Activated CD4-positive, alpha-beta T cell treated with anti-CD3 and anti-CD28 coated beads, Interleukin-2, amount 10 ng/mL, durations not matched to agents 7 days and 5 days (primary cell): ENCODE measurements around the gene GOT1. TPM values are rescaled to one million over a fixed set of nuclear protein-coding genes. Genes with fewer than 3 reads are reported as not detected.

ENCODE experiments used
- CTCF ChIA-PET: fragments of 350-600 bp; sonication (Branson Sonifier 250); formaldehyde crosslinking; loops from one replicate; lab custom pipeline; 2021; ENCODE audit warnings: antibody characterized with exemption; lab: Charles Lee
- POLR2A ChIA-PET: fragments of 350-600 bp; sonication (Branson Sonifier 250); formaldehyde crosslinking; loops from one replicate; lab custom pipeline; 2021; ENCODE audit warnings: antibody characterized with exemption; lab: Charles Lee
- DNase-seq: peaks from one replicate; pipeline ENCODE4 v3.0.0-alpha.2; 2020
- H3K27ac Mint-ChIP-seq: one replicate; pipeline ENCODE4 v1.8.0; 2021; ENCODE audit warnings: mild to moderate bottlenecking, moderate library complexity, mixed read lengths
- H3K27me3 Mint-ChIP-seq: one replicate; pipeline ENCODE4 v1.8.0; 2021; ENCODE audit warnings: mixed read lengths
- H3K36me3 Mint-ChIP-seq: one replicate; pipeline ENCODE4 v1.8.0; 2021; ENCODE audit warnings: low read depth, mixed read lengths
- H3K4me1 Mint-ChIP-seq: one replicate; pipeline ENCODE4 v1.8.0; 2021; ENCODE audit warnings: mixed read lengths
- H3K4me3 Mint-ChIP-seq: one replicate; pipeline ENCODE4 v1.8.0; 2021; ENCODE audit warnings: mild to moderate bottlenecking, moderate library complexity, mixed read lengths
- H3K9me3 Mint-ChIP-seq: one replicate; pipeline ENCODE4 v1.8.0; 2021; ENCODE audit warnings: mixed read lengths
- total RNA-seq, 2 experiments: library from RNA; stranded (reverse); gene quantifications; one replicate each; pipeline ENCODE4 v1.2.3, GENCODE V29; 2021

GOT1 gene
- total RNA-seq, 2 experiments from 2014 or later = 26.1 to 33.2 TPM

- POLR2A ChIA-PET = no interaction called here
- CTCF ChIA-PET = no interaction called here
These were observed 43.4 kb downstream of the GOT1 start for GRCh38 chr10:99387071-99387470.

DNA sequence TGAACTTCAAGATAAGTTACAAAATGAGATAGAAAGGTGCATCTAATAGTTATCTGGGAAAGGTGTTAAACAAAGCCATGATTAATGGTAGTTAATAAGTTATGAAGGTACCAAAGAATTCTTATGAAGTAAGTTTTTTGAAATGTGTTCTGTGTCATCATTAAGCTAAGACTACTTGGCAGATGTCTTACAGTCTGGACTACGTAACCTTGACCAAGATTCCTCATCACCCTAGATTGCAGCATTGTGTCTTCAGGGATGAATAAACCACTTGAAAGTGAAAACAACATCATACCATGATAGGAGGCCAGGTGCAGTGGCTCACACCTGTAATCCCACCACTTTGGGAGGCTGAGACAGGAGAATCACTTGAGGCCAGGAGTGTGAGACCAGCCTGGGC is 48.2 kb downstream of the GOT1 start:
- Mint-ChIP-seq H3K9me3 (no peaks in the 10 kb centered on the region), H3K4me1 (no peaks in the 10 kb centered on the region), H3K27ac (no peak overlapping the region), H3K4me3 (no peak overlapping the region), H3K27me3 (peaks cover 14% of the 10 kb centered on the region), H3K36me3 (no peaks in the 10 kb centered on the region)
- no peak for DNase-seq
- ChIA-PET CTCF (interaction anchor here (1.2 kb wide), 1 partner anchor 10 kb away, joined by 5 read pairs; no protein-coding TSS in a partner anchor), POLR2A (no interaction called here)

More at GRCh38 chr10:99387071-99387470, 43.4 kb downstream of the GOT1 start:
- no peaks in the 10 kb centered on the region for H3K36me3 Mint-ChIP-seq
- no peak overlapping the region for H3K27ac Mint-ChIP-seq
- H3K9me3 Mint-ChIP-seq = no peaks in the 10 kb centered on the region
- no peaks in the 10 kb centered on the region for H3K4me1 Mint-ChIP-seq
- DNase-seq = no peak
- no peak overlapping the region for H3K4me3 Mint-ChIP-seq
- peaks cover 6% of the 10 kb centered on the region for H3K27me3 Mint-ChIP-seq

DNA sequence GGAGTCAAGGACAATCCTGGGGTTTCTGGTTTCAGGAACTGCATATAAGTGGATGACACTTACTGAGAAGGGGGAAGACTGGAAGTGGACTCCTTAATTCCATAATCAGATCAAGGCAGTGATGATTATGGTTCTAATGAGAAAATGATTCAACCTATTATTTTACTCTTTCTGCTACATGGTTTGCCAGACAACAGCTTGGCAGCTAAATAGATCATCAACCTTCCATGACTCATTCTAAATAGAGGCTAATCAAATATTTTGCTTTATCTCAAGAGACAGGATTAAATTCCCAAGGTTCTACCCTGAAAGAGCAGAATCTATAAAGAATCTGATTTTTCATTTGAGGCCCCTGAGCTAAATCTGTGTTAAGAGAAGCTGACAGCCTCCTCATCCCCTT is 55.0 kb downstream of the GOT1 start:
- CTCF ChIA-PET = no interaction called here
- Mint-ChIP-seq H3K27me3 (peaks cover 46% of the 10 kb centered on the region), H3K36me3 (no peaks in the 10 kb centered on the region)

GRCh38 chr10:99374972-99375371 is 55.5 kb downstream of the GOT1 start:
- DNase-seq = no peak
- ChIA-PET POLR2A (no interaction called here), CTCF (no interaction called here)
- Mint-ChIP-seq H3K27me3 (peaks cover 49% of the 10 kb centered on the region), H3K9me3 (no peaks in the 10 kb centered on the region), H3K36me3 (no peaks in the 10 kb centered on the region), H3K4me3 (no peak overlapping the region), H3K4me1 (peaks cover 5% of the 10 kb centered on the region), H3K27ac (no peak overlapping the region)

More for the DNA sequence above, 55.0 kb downstream of the GOT1 start:
- Mint-ChIP-seq H3K9me3 (no peaks in the 10 kb centered on the region), H3K27ac (no peak overlapping the region), H3K4me1 (peaks cover 5% of the 10 kb centered on the region), H3K4me3 (no peak overlapping the region)
- POLR2A ChIA-PET = no interaction called here
- DNase-seq = no peak

DNA sequence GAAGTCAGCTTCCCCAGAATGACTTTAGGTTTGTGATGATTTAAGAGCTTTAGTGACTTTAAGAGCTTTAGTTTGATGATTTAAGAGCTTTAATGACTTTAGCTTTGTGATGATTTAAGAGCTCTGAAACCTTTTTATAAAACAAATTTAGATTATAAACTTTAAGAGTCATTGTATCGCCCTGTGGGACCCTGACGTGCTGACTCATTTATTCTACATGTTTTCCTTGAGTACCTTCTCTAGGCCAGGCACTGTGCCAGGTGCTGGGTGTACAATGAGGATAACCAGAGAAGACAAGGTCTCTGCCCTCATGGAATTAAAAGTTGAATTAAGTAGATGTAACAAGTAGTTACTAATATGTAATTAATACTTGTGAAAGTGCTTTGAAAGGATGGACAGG is 55.9 kb downstream of the GOT1 start:
- POLR2A ChIA-PET = no interaction called here
- H3K4me1 Mint-ChIP-seq = peaks cover 5% of the 10 kb centered on the region
- CTCF ChIA-PET = interaction anchor here (0.6 kb wide), 1 partner anchor 1488 kb away, joined by 3 read pairs; no protein-coding TSS in a partner anchor
- DNase-seq = no peak
- H3K27ac Mint-ChIP-seq = no peak overlapping the region
- no peak overlapping the region for H3K4me3 Mint-ChIP-seq
- H3K9me3 Mint-ChIP-seq = no peaks in the 10 kb centered on the region
- peaks cover 54% of the 10 kb centered on the region for H3K27me3 Mint-ChIP-seq
- H3K36me3 Mint-ChIP-seq = no peaks in the 10 kb centered on the region

DNA sequence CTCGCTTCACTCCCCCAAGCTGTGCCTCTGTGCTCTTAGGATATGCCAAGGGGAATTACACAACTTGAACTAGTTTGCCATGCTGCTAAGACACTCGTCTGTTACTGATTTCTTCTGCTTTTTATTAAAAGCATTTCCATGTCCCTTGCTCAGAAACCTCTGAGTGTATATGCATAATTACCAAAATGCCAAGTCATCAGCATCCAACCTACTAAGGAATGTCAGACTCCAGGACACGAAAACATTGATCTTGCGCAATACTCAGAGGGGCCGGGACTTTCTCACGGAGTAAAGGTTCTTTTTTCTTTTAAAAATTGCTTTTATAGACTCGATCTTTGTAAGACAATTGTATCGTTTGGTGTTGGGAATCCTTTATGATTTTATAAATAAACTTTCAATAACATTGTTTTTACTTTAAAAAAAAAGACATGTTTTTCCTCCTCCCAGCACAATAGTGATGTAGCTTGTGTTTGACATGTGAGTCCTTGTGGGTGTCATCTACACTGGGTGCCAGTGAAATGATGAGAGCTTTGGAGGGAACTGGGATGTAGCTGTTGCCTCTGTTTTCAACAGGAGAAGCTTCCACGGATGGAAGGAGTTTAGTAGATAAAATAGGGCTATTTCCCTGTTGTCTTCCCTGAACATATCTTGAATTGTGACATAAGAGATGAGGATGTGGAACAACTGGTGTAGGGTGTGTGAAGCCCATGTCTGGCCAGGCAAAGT is 57.7 kb downstream of the GOT1 start:
- no peaks in the 10 kb centered on the region for H3K36me3 Mint-ChIP-seq
- H3K4me3 Mint-ChIP-seq = no peak overlapping the region
- POLR2A ChIA-PET = no interaction called here
- H3K9me3 Mint-ChIP-seq = no peaks in the 10 kb centered on the region
- no peak overlapping the region for H3K27ac Mint-ChIP-seq
- DNase-seq = no peak
- CTCF ChIA-PET = interaction anchor here (1.1 kb wide), 1 partner anchor 16 kb away, joined by 4 read pairs; no protein-coding TSS in a partner anchor
- peaks cover 58% of the 10 kb centered on the region for H3K27me3 Mint-ChIP-seq
- H3K4me1 Mint-ChIP-seq = peaks cover 5% of the 10 kb centered on the region

GRCh38 chr10:99370993-99371392 is 59.4 kb downstream of the GOT1 start:
- POLR2A ChIA-PET = no interaction called here
- Mint-ChIP-seq H3K27ac (no peak overlapping the region), H3K27me3 (peaks cover 67% of the 10 kb centered on the region), H3K36me3 (no peaks in the 10 kb centered on the region), H3K9me3 (no peaks in the 10 kb centered on the region), H3K4me3 (no peak overlapping the region), H3K4me1 (peaks cover 5% of the 10 kb centered on the region)
- CTCF ChIA-PET = no interaction called here
- DNase-seq = peak; percentile 44

GRCh38 chr10:99369551-99369950 is 60.9 kb downstream of the GOT1 start:
- no peak overlapping the region for H3K27ac Mint-ChIP-seq
- H3K27me3 Mint-ChIP-seq = peaks cover 68% of the 10 kb centered on the region
- ChIA-PET CTCF (no interaction called here), POLR2A (no interaction called here)
- no peak for DNase-seq
- H3K36me3 Mint-ChIP-seq = no peaks in the 10 kb centered on the region
- H3K4me1 Mint-ChIP-seq = peaks cover 5% of the 10 kb centered on the region
- no peaks in the 10 kb centered on the region for H3K9me3 Mint-ChIP-seq
- no peak overlapping the region for H3K4me3 Mint-ChIP-seq

- Mint-ChIP-seq H3K27ac (no peak overlapping the region), H3K9me3 (no peaks in the 10 kb centered on the region), H3K27me3 (peaks cover 65% of the 10 kb centered on the region), H3K4me1 (peaks cover 5% of the 10 kb centered on the region), H3K36me3 (no peaks in the 10 kb centered on the region), H3K4me3 (no peak overlapping the region)
- ChIA-PET POLR2A (no interaction called here), CTCF (no interaction called here)
- no peak for DNase-seq
These were observed 61.3 kb downstream of the GOT1 start for GRCh38 chr10:99369126-99369525.

GRCh38 chr10:99368646-99369045 is 61.8 kb downstream of the GOT1 start:
- ChIA-PET CTCF (no interaction called here), POLR2A (no interaction called here)
- Mint-ChIP-seq H3K27me3 (peaks cover 60% of the 10 kb centered on the region), H3K4me1 (peaks cover 5% of the 10 kb centered on the region), H3K27ac (no peak overlapping the region), H3K36me3 (no peaks in the 10 kb centered on the region), H3K4me3 (no peak overlapping the region), H3K9me3 (no peaks in the 10 kb centered on the region)
- DNase-seq = no peak

DNA sequence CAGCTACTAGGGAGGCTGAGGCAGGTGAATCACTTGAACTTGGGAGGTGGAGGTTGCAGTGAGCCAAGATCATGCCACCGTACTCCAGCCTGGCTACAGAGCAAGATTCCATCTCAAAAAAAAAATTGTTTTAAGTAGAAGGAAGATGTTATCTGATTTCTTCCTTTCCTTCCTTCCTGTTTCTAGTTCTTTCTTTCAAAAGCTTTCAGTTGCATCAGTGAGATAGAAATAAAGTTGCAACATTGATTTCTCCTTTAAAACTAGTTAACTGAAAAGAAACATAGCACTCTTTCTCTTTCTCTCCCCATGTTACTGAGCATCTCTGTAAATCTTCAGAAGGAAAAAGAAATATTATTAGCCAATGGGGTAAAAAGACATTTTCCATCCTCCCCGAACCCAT is 63.8 kb downstream of the GOT1 start:
- Mint-ChIP-seq H3K27me3 (peaks cover 50% of the 10 kb centered on the region), H3K27ac (no peak overlapping the region), H3K4me3 (no peak overlapping the region), H3K9me3 (no peaks in the 10 kb centered on the region), H3K4me1 (peaks cover 5% of the 10 kb centered on the region), H3K36me3 (no peaks in the 10 kb centered on the region)
- ChIA-PET POLR2A (no interaction called here), CTCF (no interaction called here)
- DNase-seq = no peak

DNA sequence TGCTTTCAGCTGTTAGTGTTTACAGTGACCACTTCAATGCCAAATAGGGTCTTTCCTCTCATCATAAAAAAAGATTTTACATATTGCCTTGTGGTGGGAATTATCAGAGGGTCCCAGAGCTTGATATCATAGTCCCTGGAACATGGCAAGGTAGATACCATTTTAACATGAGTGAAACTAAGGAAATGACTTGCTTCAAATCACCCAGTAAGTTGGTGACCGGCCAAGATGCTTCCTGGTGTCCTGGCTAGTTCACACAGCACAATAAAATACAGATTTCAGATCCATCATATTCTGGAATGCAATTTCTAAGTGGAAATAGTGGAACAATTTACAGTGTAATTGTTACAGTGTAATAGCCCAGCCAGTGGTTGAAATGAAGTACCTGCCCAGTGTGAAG is 64.7 kb downstream of the GOT1 start:
- no peak for DNase-seq
- H3K4me1 Mint-ChIP-seq = no peaks in the 10 kb centered on the region
- ChIA-PET POLR2A (no interaction called here), CTCF (no interaction called here)
- no peaks in the 10 kb centered on the region for H3K9me3 Mint-ChIP-seq
- no peak overlapping the region for H3K4me3 Mint-ChIP-seq
- no peaks in the 10 kb centered on the region for H3K36me3 Mint-ChIP-seq
- H3K27me3 Mint-ChIP-seq = peaks cover 45% of the 10 kb centered on the region
- H3K27ac Mint-ChIP-seq = no peak overlapping the region

- H3K27ac Mint-ChIP-seq = no peak overlapping the region
- no peak overlapping the region for H3K4me3 Mint-ChIP-seq
- DNase-seq = no peak
- no peaks in the 10 kb centered on the region for H3K36me3 Mint-ChIP-seq
- H3K27me3 Mint-ChIP-seq = peaks cover 41% of the 10 kb centered on the region
- ChIA-PET CTCF (no interaction called here), POLR2A (no interaction called here)
- H3K9me3 Mint-ChIP-seq = no peaks in the 10 kb centered on the region
- H3K4me1 Mint-ChIP-seq = no peaks in the 10 kb centered on the region
These were observed 65.1 kb downstream of the GOT1 start for GRCh38 chr10:99365311-99365710.

- ChIA-PET POLR2A (no interaction called here), CTCF (interaction anchor here (0.6 kb wide), 1 partner anchor 13 kb away, joined by 3 read pairs; no protein-coding TSS in a partner anchor)
- Mint-ChIP-seq H3K27me3 (peaks cover 30% of the 10 kb centered on the region), H3K4me3 (no peak overlapping the region), H3K27ac (no peak overlapping the region), H3K9me3 (no peaks in the 10 kb centered on the region), H3K36me3 (no peaks in the 10 kb centered on the region), H3K4me1 (no peaks in the 10 kb centered on the region)
- no peak for DNase-seq
These were observed 66.3 kb downstream of the GOT1 start for GRCh38 chr10:99364125-99364524.
